CD1c-positive myeloid dendritic cell (primary cell): ENCODE results near the gene RAB11FIP4.

ENCODE experiments used
- DNase-seq: peaks from one replicate; pipeline ENCODE4 v3.0.0-alpha.2; 2016; ENCODE audit errors: extremely low spot score

Gene RAB11FIP4

DNA sequence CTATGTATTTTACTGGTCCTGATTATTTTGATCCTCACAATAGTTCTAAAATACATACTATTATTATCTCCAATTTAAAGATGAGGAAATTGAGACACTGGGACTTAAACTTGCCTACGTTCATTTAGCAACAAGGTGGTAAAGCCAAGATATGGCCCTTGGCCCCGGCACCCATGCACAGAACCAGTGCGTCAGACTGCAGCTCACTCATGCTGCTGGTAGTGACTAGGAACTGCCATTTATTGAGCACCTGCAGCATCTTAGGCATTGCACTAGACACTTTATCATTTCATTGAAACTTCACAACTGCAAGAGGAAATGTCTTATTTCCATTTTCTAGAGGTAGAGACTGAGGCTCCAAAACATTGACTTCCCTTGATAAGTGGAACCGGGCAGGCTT is 93.3 kb downstream of the RAB11FIP4 start:
- no peak for DNase-seq

DNA sequence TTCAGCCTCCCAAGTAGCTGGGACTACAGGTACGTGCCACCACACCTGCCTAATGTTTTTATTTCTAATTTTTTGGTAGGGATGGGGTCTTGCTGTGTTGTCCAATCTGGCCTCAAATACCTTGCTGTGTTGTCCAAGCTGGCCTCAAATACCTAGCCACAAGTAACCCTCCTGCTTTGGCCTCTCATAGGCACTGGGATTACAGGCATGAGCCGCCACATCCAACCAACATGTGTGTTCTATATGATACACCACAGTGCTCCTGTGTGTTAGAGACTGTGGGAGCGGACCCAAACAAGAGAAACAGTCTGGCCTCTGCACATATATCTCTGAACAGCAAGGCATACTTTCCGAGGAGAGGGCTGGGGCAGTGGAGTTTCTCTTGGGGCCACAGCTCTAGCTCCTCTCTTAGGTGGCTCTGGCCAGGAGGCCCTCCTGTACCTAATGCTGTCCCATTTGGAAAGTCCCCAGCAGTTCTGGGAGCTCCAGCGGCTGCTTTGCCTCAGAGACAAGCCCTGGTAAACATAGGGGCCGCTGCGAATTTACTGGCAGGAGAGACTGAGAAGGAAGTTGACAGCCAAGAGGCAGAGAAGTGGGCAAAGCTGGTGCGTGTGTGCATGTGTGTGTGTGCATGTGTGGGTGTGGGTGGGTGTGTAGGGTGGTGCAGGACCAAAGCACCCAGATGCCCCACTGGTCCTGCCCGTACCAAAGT is 95.0 kb downstream of the RAB11FIP4 start:
- peak; percentile 72 for DNase-seq

DNA sequence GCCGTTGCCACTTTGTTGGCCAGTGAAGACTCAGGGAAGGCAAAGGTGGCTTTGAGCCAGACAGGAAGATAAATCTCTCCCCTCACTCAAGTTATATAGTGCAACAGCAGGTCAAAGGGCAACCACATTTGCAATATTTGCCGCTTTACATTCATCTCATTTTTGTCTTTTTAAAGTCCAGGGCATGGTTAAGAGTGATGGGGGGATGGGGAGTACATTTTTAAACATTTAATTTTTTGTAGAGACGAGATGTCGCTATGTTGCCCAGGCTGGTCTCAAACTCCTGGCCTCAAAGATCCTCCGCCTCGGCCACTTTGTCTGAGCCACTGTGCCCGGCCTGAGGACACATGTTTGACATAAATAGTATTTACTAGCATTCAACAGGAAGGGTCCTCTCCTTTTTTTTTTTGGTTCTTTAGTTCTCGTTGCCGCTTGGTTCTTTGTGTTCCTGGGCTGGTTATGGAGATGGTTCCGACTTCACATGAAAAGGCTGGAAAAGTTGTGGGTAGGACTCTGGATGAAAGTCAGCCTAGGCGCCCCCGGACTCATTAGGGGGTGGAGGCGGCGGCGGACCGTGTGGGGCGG is 95.7 kb downstream of the RAB11FIP4 start:
- no peak for DNase-seq

DNA sequence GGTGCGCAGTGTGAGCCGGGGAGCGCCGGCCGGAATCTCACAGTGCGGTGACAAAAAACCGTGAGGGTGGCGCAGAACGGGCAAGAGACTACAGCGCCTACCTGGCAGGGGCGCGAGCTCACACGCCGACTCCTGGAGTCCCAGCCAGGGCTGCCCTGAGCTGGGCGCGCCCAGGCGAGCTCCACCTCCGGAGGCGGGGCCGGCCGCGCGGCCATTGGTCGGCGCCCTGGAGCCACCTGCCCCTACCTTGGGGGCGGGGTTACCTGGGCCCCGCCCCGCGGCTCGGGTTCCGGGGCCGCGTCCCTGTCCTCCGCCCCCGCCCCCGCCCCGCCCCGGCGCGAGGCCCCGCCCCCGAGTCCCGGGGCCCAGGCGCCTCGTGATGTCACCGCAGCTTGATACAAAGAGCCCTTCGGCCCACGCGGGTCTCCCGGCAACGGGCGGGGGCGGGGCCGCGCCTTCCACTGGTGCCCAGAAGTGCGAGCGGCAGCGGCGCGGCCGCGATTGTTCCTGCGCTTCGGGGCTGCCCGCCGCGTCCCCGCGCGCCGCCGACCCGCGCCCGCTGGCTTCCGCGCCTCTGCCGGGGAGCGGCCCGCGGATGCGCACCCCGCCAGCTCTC is 96.3 kb downstream of the RAB11FIP4 start:
- peak; percentile 97 for DNase-seq

DNA sequence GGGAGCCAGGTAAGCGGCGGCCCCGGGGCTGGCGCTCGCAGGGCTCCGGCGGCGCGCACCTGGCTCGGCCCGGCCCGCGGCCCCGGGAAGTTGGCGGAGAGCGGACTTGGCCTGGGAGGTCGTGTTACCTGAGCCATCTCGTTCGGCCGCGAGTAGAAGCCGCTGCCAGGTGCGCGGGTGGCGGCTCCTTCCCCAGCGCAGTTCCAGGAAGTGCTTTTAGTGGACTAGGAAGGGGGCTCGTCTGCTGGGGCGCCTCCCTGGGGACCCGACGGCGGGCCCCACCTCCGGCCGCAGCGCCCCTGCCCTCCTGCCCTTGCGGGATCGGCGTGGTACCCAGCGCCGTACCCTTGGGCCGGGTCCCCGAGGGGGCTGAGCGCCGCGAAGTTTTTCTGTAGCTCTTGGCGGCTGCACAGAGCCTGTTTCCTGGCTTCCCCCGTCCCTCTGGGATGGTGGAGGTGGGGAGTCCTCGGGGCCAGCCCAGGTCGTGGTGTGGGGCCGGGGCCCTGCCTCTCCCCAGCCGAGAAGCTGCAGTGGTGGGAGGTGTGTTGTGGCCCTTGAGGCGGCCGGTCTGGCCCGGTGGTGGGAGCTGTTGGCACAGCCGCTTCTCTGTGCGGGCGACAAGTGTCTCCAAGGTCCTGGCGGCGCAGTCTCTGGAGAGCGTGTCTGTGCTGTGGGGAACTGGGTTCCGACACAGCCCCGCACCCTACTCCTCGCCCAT is 96.9 kb downstream of the RAB11FIP4 start:
- DNase-seq, result peak; percentile 51

DNA sequence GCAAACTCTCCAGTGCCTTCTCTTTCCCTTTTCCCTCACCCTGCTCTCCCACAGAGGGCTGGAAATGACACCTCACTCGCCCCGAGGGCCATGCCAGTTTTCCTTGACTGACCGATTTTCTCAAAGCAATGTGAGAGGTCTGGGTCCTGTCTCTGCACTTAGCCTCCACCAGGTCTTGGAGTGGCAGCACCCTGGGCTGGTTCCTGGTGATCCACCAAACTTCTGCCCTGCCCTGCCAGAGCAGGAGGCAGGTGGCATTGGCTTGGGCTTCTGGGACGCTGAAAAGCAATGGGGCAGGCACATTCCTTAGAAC is 97.5 kb downstream of the RAB11FIP4 start:
- no peak for DNase-seq

DNA sequence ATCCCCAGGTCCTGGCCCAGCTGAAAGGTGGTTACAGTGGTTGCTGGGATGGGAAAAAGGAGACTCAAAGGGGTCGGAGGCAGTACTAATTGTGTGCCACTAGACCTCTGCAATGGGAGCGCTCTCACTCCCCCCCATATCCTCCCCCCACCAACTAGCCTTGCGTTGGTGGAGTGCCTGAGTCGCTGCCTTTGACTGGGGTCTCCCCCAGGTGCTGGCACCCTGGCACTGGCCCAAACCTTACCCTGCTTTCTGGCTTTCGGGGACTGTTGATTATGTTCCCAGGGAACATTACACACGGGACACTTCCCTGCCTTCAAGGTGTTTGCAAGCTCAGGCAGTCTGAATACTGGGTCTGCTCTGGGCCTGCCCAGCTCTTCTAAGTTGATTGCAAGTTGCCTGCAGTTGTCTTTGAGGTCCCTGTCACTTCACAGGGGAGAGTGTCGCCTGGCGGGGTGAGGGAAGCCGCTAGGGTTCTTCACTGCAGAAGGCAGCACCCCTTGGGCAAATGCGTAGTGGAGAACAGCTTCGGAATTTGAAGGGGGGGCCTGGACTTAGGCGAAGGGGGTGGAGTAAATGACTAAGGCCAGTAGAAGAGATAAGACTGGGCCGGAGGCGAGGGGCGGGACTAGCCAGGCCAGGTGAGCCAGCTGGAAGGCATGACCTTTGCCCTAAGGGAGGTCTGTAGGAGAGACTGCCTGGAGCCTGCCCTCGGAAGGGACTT is 98.0 kb downstream of the RAB11FIP4 start:
- DNase-seq, result no peak

DNA sequence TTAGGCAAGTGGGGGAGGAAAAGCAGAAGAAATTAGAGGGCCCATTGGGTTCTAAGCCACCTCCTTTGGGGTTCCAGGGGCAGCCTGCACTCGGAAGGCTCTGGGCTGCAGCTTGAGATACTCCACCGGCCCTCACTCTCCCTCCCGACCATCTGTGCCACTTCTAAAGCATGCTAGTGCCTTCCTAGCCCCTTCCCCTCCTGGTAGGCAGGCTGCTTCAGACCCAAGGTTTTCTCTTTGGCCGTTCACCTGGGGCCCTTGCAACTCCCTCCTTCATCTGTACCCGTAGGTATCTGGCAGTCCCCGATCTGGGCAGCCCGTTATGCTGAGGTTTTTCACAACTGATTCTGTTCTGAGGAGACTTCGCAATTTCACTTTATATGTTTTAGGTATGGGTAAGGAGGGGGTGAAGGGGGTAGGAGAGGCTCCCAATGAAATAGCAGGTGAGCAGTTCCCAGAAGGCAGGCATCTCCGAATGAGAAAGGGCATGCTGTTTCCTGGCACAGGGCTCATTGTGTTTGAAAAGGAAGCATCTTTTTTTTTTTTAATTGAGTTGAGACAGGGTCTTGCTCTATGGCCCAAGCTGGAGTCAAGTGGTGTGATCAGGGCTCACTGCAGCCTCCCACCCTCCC is 98.7 kb downstream of the RAB11FIP4 start:
- no peak for DNase-seq

DNA sequence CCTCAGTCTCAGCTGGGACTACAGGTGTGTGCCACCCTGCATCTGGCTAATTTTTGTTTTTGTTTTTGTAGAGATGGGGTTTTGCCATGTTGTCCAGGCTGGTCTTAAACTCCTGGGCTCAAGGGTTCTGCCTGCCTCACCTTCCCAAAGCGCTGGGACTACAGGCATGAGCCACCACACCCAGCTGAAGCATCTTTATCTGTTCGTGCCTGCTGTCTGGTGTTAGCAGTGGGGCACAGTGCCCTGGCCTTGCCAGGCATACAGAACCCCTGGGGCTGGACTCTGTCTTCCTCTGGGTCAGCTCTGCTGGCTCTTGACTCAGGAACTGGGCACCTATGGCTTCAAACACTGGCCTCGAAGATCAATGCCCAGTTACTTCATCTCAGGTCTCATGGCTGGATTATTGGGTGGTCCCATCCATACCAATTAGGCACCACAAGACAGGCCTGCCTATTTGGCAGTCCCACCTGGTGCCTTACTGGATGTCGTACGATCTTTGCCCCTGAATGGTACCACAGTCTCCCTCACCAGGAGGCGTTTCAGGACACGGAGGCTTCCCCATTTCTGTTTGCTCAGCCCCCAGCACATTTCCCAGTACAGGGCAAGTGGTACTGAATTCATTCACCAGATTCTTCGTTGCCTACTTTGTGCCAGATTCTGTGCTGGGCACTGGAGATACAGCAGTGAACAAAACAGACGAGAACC is 99.3 kb downstream of the RAB11FIP4 start:
- no peak for DNase-seq

DNA sequence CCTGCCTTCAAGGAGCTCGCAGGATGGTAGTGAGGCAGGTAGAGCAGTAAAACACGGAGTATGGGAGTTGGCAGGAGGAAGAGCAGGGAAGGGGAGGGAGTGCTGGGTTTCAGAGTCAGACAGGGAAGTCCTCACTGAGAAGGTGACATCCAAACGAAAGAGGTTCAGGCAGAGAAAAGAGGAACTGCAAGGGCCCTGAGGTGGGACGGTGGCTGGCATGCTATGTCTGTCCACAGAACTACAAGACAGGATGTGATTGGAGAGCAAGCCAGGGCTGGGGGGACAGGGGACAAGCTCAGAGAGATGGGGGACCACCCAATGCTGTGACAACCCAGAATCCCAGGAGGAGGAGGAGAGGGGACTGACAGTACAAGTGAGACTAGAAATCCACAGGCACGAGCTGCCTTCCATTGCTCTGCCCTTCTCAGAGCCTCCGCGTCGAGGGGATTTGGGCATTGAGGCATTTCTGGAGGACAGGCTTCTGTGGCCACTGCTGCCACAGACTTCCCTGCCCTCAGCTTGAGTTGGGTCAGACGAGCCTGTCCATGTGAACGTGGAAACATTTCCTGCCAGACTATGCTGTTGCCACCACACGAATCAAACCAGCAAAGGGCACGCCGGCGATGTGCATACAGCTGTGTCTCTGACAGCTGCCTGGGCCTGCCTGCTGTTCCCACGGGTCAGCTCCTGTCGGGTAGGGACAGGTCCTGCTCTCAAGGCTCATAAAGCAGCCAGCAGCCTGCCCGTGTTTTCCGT is 100.1 kb downstream of the RAB11FIP4 start:
- peak; percentile 84 for DNase-seq

DNA sequence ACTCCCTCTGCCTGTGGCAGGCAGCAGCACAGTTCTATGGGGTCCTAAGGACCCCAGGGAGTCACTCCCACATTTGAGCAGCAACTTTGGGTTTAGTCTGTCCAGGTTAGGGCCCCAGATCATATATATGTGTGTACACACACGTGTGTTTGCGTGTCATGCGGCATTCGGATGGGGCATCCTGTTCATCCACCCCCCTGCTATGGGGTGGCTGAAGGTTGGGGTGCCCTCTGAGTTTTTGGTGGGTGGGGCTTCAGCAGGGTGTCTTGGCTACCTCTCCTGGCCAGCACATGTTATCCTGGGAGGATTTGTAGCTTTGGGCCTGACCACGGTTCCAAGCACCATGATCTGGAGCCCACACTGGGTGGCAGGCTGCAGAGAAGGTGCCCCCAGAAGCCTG is 100.7 kb downstream of the RAB11FIP4 start:
- no peak for DNase-seq

DNA sequence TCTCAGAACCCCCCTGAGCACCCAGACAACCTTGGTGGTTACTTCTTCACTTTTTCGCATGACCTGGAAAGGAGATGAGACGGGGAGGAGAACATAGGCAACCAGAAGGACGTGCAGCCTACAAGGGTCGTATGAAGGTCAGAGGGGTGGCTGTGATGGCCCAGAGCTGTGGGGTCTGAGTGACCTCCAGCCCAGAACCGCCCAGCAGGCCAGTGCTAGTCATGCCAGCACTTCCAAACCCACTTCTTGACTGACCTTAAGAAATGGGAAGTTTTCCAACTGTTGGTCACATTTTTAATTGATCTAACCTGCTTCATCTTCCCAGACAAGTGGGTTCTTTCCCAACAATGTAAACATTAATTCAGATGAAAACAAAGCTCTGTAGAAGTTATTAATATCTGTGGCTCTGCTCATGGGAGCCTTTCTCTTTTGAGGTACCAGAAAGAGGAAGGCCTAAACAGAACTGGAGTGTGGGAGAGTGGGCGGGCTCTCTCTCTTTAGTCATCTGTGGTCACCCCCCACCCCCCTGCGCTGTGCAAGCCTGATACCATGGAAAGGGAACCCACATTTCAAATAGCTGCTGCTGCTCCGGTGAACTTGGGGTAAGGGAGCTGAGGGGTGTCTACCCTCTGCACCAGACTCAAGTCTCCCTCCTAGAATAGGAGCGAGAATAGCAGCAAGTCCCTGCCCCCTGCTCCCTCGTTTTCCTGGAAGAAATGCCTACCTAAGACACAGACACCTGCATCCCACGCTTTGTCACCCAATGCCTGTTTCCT is 101.6 kb downstream of the RAB11FIP4 start:
- DNase-seq, result peak; percentile 97

DNA sequence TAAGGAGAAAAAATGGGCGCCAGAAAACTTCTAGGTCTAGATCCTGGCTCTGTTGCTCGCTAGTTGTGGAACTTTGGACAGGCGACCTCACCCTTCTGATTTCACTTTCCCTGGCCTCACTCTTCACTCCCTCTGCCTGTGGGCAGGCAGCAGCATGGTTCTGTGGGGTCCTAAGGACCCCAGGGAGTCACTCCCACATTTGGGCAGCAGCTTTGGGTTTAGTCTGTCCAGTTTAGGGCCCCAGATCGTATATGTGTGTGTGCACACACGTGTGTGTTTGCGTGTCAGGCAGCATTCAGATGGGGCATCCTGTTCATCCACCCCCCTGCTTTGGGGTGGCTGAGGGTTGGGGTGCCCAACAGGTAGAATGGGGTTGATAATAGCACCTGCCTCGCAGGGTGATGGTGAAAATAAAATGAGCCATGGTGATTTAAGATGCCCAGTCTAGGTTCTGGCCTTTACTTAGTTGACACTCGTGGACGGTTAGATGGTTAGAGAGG is 102.2 kb downstream of the RAB11FIP4 start:
- no peak for DNase-seq

DNA sequence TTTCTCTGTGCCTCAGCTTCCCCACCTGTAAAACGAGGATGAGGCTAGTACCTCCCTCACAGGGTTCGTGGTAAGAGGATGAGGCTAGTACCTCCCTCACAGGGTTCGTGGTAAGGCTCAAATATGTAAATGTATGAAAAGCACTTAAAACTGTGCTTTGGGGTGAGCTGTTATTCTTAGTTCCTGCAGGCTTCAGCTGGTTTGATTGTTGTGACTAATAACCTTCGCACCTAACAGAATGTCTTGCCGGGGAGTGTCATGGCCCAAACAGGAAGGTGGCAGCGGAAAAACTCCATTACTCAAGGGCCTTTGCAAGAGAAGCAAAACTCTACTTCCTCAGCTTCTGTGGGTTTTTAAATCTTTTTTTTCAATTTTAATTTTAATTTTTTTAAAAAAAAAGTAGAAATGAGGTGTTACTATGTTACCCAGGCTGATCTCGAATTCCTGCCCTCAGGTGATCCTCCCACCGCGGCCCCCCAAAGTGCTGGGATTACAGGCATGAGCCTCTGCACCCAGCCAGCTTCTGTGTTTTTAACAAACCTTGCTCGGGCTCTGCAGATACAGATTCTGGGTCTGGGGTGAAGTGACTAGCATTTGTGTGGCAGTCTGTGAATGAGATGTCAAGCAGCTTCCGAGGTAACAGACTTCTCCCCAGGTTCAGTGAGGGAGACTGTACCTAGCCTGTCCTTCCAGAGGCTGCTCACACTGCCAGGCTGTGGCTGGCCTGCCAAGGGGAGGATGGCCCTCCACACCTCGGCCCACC is 103.0 kb downstream of the RAB11FIP4 start:
- DNase-seq, result peak; percentile 94

DNA sequence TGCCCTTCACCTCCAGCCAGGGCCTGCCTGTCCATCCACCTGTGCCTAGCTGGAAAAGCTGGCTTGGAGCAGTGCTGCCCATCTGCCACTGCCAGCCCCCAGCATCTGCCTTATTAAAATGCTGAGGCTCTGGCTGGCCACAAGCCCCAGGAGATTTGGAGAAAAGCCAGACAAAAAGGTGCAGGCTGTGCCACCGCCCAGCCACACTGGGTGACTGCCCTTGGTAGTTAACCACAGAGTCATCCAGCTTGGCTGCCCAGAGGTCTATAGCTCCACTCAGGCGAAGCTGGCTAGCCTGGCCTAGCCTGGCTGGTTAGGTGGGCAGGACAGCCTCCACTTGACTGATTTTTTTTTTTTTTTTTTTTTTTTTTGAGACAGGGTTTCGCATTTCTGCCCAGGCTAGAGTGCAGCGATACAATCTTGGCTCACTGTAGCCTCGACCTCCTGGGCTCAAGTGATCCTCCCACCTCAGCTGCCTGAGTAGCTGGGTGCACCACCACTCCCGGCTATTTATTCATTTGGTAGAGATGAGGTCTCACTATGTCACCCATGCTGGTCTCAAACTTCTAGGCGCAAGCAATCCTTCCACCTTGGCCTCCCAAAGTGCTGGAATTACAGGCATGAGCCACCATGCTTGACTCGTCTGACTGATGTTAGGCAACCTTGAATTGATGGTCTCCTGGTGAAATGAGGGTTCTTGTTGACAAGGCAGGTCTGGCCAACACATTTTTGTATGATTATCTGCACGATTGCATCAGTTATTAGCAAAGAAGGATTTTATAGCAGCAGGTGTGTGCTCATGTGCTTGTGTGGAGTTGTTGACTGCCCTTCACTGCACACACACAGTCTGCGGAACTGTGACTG is 103.8 kb downstream of the RAB11FIP4 start:
- no peak for DNase-seq

DNA sequence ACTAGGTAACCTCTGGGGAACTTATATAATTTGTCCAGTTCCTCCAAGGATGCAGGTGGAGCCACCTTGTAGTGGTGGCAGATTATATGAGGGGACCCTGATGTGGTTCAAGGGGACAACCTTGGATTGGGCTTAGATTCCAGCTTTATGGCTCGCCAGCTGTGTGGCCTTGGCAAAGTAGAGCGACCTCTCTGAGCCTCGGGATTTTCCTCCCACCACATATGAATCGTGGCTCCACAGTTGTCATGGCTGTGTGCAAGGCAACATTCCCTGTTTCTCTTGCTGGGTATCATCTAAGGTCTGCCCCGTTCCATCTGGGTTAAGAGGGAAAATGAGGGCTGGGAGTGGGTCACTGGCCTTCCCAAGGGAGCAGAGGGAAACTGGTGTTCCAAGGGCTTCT is 104.6 kb downstream of the RAB11FIP4 start:
- DNase-seq, result no peak

DNA sequence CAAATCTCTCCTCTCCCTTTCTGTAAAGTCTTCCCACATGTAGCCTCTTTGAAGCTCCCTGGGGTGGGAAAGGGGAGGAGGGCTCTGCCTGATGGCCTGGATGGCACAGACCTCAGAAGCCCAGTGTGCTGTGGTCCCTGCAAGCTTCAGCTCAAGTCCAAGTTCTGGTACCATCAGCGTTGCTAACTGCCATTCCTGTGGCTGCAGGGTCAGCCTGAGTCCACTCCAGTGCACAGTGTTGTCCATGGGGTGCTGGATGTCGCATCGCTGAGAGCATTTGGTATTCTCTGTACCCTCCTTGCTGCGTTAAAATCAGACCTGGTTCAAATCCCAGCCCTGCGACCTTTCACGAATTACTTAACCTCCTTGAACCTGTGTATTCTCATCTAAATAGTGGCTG is 105.1 kb downstream of the RAB11FIP4 start:
- DNase-seq, result no peak

DNA sequence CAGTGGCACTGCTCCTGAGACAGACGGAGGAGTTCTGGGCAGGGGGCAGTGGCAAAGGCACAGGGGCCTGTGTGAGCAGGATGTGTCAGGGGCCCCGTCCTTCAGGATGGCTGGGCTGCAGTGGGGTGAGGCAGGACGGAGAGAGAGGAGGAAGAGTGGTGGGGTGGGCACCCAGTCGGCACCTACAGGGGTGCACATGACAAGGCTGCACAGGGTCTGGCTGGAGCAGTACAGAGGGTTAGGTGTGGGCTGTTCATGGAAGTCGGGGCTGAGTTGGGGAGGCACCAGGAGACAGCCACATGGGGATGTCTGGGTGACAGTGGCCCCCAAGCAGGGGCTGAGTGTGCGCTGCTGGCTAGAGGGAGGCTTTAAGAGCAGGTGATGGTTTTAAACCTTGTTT is 106.0 kb downstream of the RAB11FIP4 start:
- DNase-seq, result no peak
